WTC11 (cell line): ENCODE data around the gene TMEM63C. TPM values are rescaled to one million over a fixed set of nuclear protein-coding genes. Genes with fewer than 3 reads are reported as not detected.
"Not testable (repeated sequence)": the region's sequence is repeated elsewhere in the genome, so short reads cannot be mapped to it uniquely, and the experiment has no call there.

Experiments used
- ATAC-seq: fragments of 200-7000 bp; cut with Tn5 transposase; 2 replicates; pipeline ENCODE4 v1.10.0; 2021; ENCODE audit warnings: mild to moderate bottlenecking, moderate library complexity
- CTCF ChIA-PET: fragments of 300-600 bp; sonication (Branson Sonifier 250); formaldehyde crosslinking; loops from one replicate; lab custom pipeline; 2021; ENCODE audit warnings: antibody characterized with exemption; lab: Charles Lee
- POLR2A ChIA-PET: fragments of 350-600 bp; sonication (Branson Sonifier 250); formaldehyde crosslinking; loops from one replicate; lab custom pipeline; 2021; ENCODE audit warnings: antibody characterized with exemption; lab: Charles Lee
- DNase-seq: peaks from one replicate; pipeline ENCODE4 v3.0.0; 2021; ENCODE audit warnings: low spot score
- H3K27ac Mint-ChIP-seq: 2 replicates; pipeline ENCODE4 v1.8.0; 2021; ENCODE audit warnings: mixed read lengths
- H3K27me3 Mint-ChIP-seq: 2 replicates; pipeline ENCODE4 v1.8.0; 2021; ENCODE audit warnings: low read depth, mild to moderate bottlenecking, moderate library complexity, mixed read lengths
- H3K36me3 Mint-ChIP-seq: 2 replicates; pipeline ENCODE4 v1.8.0; 2021; ENCODE audit warnings: mixed read lengths
- H3K4me1 Mint-ChIP-seq: 2 replicates; pipeline ENCODE4 v1.8.0; 2022; ENCODE audit warnings: mixed read lengths
- H3K4me3 Mint-ChIP-seq: 2 replicates; pipeline ENCODE4 v1.8.0; 2021; ENCODE audit warnings: mild to moderate bottlenecking, moderate library complexity, mixed read lengths
- H3K9me3 Mint-ChIP-seq: 2 replicates; pipeline ENCODE4 v1.8.0; 2021; ENCODE audit warnings: mixed read lengths
- CBFB ChIP-seq: sonication (generic); formaldehyde crosslinking; IDR thresholded peaks from 2 replicates; pipeline ENCODE4 v1.8.1; 2022; ENCODE audit warnings: mild to moderate bottlenecking, low read depth, missing genetic modification reagents
- ETV6 ChIP-seq: sonication (generic); formaldehyde crosslinking; IDR thresholded peaks from 2 replicates; pipeline ENCODE4 v1.8.1; 2022; ENCODE audit warnings: mild to moderate bottlenecking, missing genetic modification reagents
- FOXP1 ChIP-seq: sonication (generic); formaldehyde crosslinking; IDR thresholded peaks from 2 replicates; pipeline ENCODE4 v1.8.0; 2022; ENCODE audit warnings: missing genetic modification reagents, mild to moderate bottlenecking, moderate library complexity, borderline replicate concordance
- HMGA2 ChIP-seq: fragments of 250-450 bp; sonication (Bioruptor Pico); IDR thresholded peaks from 2 replicates; pipeline ENCODE4 v1.4.0; 2021; ENCODE audit warnings: mild to moderate bottlenecking, moderate library complexity
- IRF2 ChIP-seq: sonication (generic); formaldehyde crosslinking; IDR thresholded peaks from 2 replicates; pipeline ENCODE4 v1.8.0; 2022; ENCODE audit warnings: low read depth, missing genetic modification reagents, borderline replicate concordance
- JUN ChIP-seq: sonication (generic); formaldehyde crosslinking; IDR thresholded peaks from 2 replicates; pipeline ENCODE4 v1.8.0; 2023; ENCODE audit warnings: mild to moderate bottlenecking, missing genetic modification reagents
- NFATC4 ChIP-seq: fragments of 250-450 bp; sonication (Bioruptor Pico); IDR thresholded peaks from 2 replicates; pipeline ENCODE4 v1.9.0; 2021; ENCODE audit warnings: mild to moderate bottlenecking
- RORB ChIP-seq: fragments of 250-450 bp; sonication (Bioruptor Pico); IDR thresholded peaks from 2 replicates; pipeline ENCODE4 v1.9.0; 2021; ENCODE audit warnings: mild to moderate bottlenecking
- SMAD3 ChIP-seq: sonication (generic); formaldehyde crosslinking; IDR thresholded peaks from 2 replicates; pipeline ENCODE4 v1.8.0; 2022; ENCODE audit warnings: missing genetic modification reagents, mild to moderate bottlenecking, borderline replicate concordance
- SOX15 ChIP-seq: fragments of 250-450 bp; sonication (Bioruptor Pico); IDR thresholded peaks from 2 replicates; pipeline ENCODE4 v1.9.0; 2021; ENCODE audit warnings: mild to moderate bottlenecking
- ZNF317 ChIP-seq: sonication (generic); formaldehyde crosslinking; IDR thresholded peaks from 2 replicates; pipeline ENCODE4 v1.8.1; 2023; ENCODE audit warnings: low read depth, mild to moderate bottlenecking, moderate library complexity, missing genetic modification reagents, borderline replicate concordance
- ZNF396 ChIP-seq: fragments of 250-450 bp; sonication (Bioruptor Pico); IDR thresholded peaks from 2 replicates; pipeline ENCODE4 v1.8.0; 2021; ENCODE audit warnings: mild to moderate bottlenecking, moderate library complexity, borderline replicate concordance
- total RNA-seq: library from RNA; stranded (reverse); gene quantifications from 3 replicates; pipeline ENCODE4 v1.2.3, GENCODE V29; 2021
- TF ChIP-seq, protein P1 (sequence below): sonication (generic); formaldehyde crosslinking; IDR thresholded peaks from 2 replicates; pipeline ENCODE4 v1.8.1; 2022; ENCODE audit warnings: mild to moderate bottlenecking, missing genetic modification reagents, moderate library complexity, borderline replicate concordance
- TF ChIP-seq, protein P2 (sequence below): sonication (generic); formaldehyde crosslinking; IDR thresholded peaks from 2 replicates; pipeline ENCODE4 v1.8.1; 2023; ENCODE audit warnings: mild to moderate bottlenecking, missing genetic modification reagents, borderline replicate concordance
- TF ChIP-seq, protein P3 (sequence below): sonication (generic); formaldehyde crosslinking; conservative IDR thresholded peaks from 2 replicates; pipeline ENCODE4 v1.8.1; 2023; ENCODE audit warnings: mild to moderate bottlenecking, low read depth, missing genetic modification reagents, moderate library complexity
- TF ChIP-seq, protein P4 (sequence below): fragments of 250-450 bp; sonication (Bioruptor Pico); IDR thresholded peaks from 2 replicates; pipeline ENCODE4 v1.9.0; 2021; ENCODE audit warnings: moderate library complexity, mild to moderate bottlenecking, inconsistent platforms, borderline replicate concordance
- TF ChIP-seq, protein P5 (sequence below): fragments of 250-450 bp; sonication (Bioruptor Pico); IDR thresholded peaks from 2 replicates; pipeline ENCODE4 v1.8.0; 2021; ENCODE audit warnings: mild to moderate bottlenecking
- TF ChIP-seq, protein P6 (sequence below): sonication (generic); formaldehyde crosslinking; IDR thresholded peaks from 2 replicates; pipeline ENCODE4 v1.8.1; 2023; ENCODE audit warnings: mild to moderate bottlenecking, missing genetic modification reagents
- TF ChIP-seq, protein P7 (sequence below): sonication (generic); formaldehyde crosslinking; IDR thresholded peaks from 2 replicates; pipeline ENCODE4 v1.8.1; 2023; ENCODE audit warnings: mild to moderate bottlenecking, missing genetic modification reagents

The TMEM63C gene
- total RNA-seq, 1 experiment from 2014 or later = 8.8 TPM

DNA sequence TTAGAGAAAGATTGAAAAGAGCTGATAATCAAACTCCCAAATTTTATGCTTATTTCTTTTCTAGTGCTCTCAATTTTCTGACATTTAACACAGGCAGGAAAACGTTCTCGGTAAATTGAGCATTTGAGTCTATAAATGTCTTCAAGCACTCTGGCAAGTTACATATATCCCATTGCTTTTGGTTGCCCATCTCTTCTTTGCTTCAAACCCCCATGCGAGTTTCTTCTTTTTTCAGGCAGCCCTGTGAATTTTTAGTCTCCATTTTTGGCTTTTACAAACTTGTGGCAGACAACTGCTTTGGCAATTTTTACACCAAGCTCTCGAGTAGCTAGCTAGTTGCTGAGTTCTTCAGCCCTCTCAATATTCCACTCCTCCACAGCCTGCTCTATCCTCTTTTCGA lies 8.7 kb upstream of the TMEM63C start:
- peaks cover 2% of the 10 kb centered on the region; the same call in 1 of the 2 replicates for H3K27me3 Mint-ChIP-seq
- H3K27ac Mint-ChIP-seq = no peak overlapping the region
- CTCF ChIA-PET = interaction anchor here (0.7 to 1.8 kb wide), 4 partner anchors 11 to 41 kb away, joined by 3 to 14 read pairs (median 4); no protein-coding TSS in a partner anchor
- H3K36me3 Mint-ChIP-seq = peaks cover 12% of the 10 kb centered on the region; the same call in 1 of the 2 replicates
- H3K4me1 Mint-ChIP-seq = no peaks in the 10 kb centered on the region
- peaks cover 29% of the 10 kb centered on the region for H3K9me3 Mint-ChIP-seq
- DNase-seq (no peak), ATAC-seq (no peak)
- TF ChIP-seq ZNF396 (no peak), ETV6 (CRISPR knock-in tag) (no peak), ZNF317 (CRISPR knock-in tag) (no peak), RORB (CRISPR knock-in tag) (no peak), CBFB (CRISPR knock-in tag) (no peak), HMGA2 (CRISPR knock-in tag) (no peak), SOX15 (no peak), IRF2 (CRISPR knock-in tag) (no peak), SMAD3 (CRISPR knock-in tag) (no peak), JUN (CRISPR knock-in tag) (no peak), NFATC4 (no peak), FOXP1 (CRISPR knock-in tag) (no peak)
- TF ChIP-seq, protein P1, sequence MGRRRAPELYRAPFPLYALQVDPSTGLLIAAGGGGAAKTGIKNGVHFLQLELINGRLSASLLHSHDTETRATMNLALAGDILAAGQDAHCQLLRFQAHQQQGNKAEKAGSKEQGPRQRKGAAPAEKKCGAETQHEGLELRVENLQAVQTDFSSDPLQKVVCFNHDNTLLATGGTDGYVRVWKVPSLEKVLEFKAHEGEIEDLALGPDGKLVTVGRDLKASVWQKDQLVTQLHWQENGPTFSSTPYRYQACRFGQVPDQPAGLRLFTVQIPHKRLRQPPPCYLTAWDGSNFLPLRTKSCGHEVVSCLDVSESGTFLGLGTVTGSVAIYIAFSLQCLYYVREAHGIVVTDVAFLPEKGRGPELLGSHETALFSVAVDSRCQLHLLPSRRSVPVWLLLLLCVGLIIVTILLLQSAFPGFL = no peak
- TF ChIP-seq, protein P2, sequence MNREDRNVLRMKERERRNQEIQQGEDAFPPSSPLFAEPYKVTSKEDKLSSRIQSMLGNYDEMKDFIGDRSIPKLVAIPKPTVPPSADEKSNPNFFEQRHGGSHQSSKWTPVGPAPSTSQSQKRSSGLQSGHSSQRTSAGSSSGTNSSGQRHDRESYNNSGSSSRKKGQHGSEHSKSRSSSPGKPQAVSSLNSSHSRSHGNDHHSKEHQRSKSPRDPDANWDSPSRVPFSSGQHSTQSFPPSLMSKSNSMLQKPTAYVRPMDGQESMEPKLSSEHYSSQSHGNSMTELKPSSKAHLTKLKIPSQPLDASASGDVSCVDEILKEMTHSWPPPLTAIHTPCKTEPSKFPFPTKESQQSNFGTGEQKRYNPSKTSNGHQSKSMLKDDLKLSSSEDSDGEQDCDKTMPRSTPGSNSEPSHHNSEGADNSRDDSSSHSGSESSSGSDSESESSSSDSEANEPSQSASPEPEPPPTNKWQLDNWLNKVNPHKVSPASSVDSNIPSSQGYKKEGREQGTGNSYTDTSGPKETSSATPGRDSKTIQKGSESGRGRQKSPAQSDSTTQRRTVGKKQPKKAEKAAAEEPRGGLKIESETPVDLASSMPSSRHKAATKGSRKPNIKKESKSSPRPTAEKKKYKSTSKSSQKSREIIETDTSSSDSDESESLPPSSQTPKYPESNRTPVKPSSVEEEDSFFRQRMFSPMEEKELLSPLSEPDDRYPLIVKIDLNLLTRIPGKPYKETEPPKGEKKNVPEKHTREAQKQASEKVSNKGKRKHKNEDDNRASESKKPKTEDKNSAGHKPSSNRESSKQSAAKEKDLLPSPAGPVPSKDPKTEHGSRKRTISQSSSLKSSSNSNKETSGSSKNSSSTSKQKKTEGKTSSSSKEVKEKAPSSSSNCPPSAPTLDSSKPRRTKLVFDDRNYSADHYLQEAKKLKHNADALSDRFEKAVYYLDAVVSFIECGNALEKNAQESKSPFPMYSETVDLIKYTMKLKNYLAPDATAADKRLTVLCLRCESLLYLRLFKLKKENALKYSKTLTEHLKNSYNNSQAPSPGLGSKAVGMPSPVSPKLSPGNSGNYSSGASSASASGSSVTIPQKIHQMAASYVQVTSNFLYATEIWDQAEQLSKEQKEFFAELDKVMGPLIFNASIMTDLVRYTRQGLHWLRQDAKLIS = no peak
- TF ChIP-seq, protein P3, sequence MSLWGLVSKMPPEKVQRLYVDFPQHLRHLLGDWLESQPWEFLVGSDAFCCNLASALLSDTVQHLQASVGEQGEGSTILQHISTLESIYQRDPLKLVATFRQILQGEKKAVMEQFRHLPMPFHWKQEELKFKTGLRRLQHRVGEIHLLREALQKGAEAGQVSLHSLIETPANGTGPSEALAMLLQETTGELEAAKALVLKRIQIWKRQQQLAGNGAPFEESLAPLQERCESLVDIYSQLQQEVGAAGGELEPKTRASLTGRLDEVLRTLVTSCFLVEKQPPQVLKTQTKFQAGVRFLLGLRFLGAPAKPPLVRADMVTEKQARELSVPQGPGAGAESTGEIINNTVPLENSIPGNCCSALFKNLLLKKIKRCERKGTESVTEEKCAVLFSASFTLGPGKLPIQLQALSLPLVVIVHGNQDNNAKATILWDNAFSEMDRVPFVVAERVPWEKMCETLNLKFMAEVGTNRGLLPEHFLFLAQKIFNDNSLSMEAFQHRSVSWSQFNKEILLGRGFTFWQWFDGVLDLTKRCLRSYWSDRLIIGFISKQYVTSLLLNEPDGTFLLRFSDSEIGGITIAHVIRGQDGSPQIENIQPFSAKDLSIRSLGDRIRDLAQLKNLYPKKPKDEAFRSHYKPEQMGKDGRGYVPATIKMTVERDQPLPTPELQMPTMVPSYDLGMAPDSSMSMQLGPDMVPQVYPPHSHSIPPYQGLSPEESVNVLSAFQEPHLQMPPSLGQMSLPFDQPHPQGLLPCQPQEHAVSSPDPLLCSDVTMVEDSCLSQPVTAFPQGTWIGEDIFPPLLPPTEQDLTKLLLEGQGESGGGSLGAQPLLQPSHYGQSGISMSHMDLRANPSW (CRISPR knock-in tag) = no peak
- TF ChIP-seq, protein P4, sequence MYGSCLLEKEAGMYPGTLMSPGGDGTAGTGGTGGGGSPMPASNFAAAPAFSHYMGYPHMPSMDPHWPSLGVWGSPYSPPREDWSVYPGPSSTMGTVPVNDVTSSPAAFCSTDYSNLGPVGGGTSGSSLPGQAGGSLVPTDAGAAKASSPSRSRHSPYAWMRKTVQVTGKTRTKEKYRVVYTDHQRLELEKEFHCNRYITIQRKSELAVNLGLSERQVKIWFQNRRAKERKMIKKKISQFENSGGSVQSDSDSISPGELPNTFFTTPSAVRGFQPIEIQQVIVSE (CRISPR knock-in tag) = no peak
- TF ChIP-seq, protein P5, sequence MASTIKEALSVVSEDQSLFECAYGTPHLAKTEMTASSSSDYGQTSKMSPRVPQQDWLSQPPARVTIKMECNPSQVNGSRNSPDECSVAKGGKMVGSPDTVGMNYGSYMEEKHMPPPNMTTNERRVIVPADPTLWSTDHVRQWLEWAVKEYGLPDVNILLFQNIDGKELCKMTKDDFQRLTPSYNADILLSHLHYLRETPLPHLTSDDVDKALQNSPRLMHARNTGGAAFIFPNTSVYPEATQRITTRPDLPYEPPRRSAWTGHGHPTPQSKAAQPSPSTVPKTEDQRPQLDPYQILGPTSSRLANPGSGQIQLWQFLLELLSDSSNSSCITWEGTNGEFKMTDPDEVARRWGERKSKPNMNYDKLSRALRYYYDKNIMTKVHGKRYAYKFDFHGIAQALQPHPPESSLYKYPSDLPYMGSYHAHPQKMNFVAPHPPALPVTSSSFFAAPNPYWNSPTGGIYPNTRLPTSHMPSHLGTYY = no peak
- TF ChIP-seq, protein P6, sequence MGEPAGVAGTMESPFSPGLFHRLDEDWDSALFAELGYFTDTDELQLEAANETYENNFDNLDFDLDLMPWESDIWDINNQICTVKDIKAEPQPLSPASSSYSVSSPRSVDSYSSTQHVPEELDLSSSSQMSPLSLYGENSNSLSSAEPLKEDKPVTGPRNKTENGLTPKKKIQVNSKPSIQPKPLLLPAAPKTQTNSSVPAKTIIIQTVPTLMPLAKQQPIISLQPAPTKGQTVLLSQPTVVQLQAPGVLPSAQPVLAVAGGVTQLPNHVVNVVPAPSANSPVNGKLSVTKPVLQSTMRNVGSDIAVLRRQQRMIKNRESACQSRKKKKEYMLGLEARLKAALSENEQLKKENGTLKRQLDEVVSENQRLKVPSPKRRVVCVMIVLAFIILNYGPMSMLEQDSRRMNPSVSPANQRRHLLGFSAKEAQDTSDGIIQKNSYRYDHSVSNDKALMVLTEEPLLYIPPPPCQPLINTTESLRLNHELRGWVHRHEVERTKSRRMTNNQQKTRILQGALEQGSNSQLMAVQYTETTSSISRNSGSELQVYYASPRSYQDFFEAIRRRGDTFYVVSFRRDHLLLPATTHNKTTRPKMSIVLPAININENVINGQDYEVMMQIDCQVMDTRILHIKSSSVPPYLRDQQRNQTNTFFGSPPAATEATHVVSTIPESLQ = no peak
- TF ChIP-seq, protein P7, sequence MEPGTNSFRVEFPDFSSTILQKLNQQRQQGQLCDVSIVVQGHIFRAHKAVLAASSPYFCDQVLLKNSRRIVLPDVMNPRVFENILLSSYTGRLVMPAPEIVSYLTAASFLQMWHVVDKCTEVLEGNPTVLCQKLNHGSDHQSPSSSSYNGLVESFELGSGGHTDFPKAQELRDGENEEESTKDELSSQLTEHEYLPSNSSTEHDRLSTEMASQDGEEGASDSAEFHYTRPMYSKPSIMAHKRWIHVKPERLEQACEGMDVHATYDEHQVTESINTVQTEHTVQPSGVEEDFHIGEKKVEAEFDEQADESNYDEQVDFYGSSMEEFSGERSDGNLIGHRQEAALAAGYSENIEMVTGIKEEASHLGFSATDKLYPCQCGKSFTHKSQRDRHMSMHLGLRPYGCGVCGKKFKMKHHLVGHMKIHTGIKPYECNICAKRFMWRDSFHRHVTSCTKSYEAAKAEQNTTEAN (CRISPR knock-in tag) = no peak
- no peak overlapping the region for H3K4me3 Mint-ChIP-seq
- POLR2A ChIA-PET = no interaction called here

DNA sequence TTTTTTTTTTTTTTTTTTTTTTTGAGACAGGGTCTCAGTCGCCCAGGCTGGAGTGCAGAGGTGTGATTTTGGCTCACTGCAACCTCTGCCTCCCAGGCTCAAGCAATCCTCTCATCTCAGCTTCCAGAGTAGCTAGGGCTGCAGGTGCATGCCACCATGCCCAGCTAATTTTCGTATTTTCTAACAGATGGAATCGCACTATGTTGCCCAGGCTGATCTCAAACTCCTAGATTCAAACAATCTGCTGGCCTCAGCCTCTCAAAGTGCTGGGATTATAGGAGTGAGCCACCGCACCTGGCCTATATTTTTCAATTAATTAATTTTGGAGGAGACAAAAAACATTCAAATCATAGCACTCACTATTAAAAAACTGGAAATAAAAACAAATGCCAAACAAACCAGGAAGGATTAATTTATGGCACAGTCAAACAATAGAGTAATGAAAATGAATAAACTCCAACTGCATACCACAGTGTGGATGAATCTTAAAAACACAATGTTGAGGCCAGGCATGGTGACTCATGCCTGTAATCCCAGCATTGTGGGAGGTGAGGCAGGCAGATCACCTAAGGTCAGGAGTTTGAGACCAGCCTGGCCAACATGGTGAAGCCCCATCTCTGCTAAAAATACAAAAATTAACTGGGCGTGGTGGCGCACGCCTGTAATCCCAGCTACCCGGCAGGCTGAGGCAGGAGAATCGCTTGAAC lies 7.5 kb upstream of the TMEM63C start:
- POLR2A ChIA-PET, H3K36me3 Mint-ChIP-seq, H3K27ac Mint-ChIP-seq, H3K4me1 Mint-ChIP-seq, ATAC-seq, DNase-seq, H3K4me3 Mint-ChIP-seq, H3K27me3 Mint-ChIP-seq: not testable (repeated sequence)
- peaks cover 20% of the 10 kb centered on the region for H3K9me3 Mint-ChIP-seq
- CTCF ChIA-PET = interaction anchor here (1.8 kb wide), 1 partner anchor 23 kb away, joined by 14 read pairs; no protein-coding TSS in a partner anchor
